Fibroblast of villous mesenchyme (primary cell): ENCODE results near the gene RAD54L. TPM values are rescaled to one million over a fixed set of nuclear protein-coding genes. Genes with fewer than 3 reads are reported as not detected.

Source experiments
- DNase-seq: peaks from one replicate; pipeline ENCODE4 v3.0.0-alpha.2; 2010; ENCODE audit warnings: low read depth
- H3K4me3 ChIP-seq: 2 replicates; pipeline ENCODE4 v1.5.1; 2011; ENCODE audit warnings: low read depth, mild to moderate bottlenecking, low read length
- total RNA-seq: library from RNA; depleted of rRNA; stranded (reverse); fragments of >200 nt; gene quantifications from 2 replicates; pipeline ENCODE4 v1.2.3, GENCODE V29; 2012
- TF ChIP-seq, protein P1 (sequence below): IDR thresholded peaks from 2 replicates; pipeline ENCODE4 v1.5.1; 2012; ENCODE audit warnings: low read depth, mild to moderate bottlenecking, low read length; ENCODE audit not compliant: insufficient read depth

Gene RAD54L
- total RNA-seq, 1 donor = 3.0 TPM

GRCh38 chr1:46277658-46278373 lies 30.3 kb downstream of the RAD54L start:
- DNase-seq = no peak
- TF ChIP-seq, protein P1, sequence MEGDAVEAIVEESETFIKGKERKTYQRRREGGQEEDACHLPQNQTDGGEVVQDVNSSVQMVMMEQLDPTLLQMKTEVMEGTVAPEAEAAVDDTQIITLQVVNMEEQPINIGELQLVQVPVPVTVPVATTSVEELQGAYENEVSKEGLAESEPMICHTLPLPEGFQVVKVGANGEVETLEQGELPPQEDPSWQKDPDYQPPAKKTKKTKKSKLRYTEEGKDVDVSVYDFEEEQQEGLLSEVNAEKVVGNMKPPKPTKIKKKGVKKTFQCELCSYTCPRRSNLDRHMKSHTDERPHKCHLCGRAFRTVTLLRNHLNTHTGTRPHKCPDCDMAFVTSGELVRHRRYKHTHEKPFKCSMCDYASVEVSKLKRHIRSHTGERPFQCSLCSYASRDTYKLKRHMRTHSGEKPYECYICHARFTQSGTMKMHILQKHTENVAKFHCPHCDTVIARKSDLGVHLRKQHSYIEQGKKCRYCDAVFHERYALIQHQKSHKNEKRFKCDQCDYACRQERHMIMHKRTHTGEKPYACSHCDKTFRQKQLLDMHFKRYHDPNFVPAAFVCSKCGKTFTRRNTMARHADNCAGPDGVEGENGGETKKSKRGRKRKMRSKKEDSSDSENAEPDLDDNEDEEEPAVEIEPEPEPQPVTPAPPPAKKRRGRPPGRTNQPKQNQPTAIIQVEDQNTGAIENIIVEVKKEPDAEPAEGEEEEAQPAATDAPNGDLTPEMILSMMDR = no peak
- H3K4me3 ChIP-seq = no peak overlapping the region

DNA sequence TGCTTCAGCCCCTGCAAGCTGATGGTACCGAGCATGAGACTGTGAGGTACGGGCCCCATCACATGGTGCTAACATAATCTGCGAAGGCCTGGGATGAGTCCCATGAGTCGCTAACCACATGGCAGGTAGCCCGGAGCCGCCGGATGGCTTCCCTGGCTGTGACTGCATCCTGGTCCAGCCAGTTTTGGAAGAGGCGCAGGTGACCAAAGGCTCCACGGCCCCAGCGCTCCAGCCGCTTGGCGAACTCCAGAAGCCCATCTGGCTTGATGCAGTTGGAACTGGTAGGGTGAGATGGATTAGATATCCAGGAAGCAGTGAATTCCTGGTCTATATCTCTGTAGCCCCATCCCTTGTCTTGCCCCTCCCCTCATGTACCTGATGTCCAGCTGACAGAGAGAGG lies 31.2 kb downstream of the RAD54L start:
- TF ChIP-seq, protein P1 = no peak
- H3K4me3 ChIP-seq = no peak overlapping the region
- no peak for DNase-seq

- no peak overlapping the region for H3K4me3 ChIP-seq
- TF ChIP-seq, protein P1 = no peak
- no peak for DNase-seq
These were observed 32.5 kb downstream of the RAD54L start for GRCh38 chr1:46280092-46280491.

DNA sequence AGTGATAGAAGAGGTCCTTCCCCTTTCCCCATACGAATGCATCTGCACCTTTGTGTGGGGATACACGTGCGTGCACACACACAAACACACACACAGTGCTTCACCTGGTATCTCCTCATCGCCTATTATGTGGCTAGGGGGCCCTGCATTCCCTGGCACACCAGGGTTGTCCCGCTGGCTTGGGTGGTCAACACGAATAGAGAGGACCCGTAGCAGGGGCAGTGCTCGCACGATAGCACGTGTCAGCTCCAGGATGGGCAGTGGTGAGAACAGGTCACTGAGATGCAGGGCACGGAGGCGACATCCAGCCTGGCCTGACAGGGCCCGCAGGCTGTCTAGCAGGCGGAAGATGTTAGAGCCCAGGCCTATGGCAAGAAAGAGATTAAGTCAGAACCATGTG lies 33.5 kb downstream of the RAD54L start:
- H3K4me3 ChIP-seq = no peak overlapping the region
- no peak for DNase-seq
- TF ChIP-seq, protein P1 = no peak

DNA sequence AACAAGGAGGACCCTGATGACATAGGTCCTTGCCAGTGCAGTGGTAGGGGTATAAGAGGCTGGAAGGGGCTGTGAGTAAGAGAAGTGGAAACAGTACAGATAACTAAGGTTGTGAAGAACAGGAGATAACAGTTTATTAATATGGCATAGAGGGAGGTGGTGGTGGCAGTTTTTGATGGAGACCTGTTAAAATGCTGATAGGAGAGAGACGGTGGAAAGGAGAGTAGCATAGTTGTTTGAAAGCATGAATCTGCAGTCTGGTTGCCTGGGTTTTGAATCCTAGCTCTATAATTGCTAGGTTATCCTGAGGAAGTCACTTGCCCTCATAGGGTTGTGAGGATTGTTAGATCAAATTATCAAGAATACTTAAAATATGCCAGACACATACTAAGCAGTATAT lies 36.5 kb downstream of the RAD54L start:
- TF ChIP-seq, protein P1 = no peak
- no peak overlapping the region for H3K4me3 ChIP-seq
- DNase-seq = no peak

- peak; percentile 45 for DNase-seq
- no peak overlapping the region for H3K4me3 ChIP-seq
- TF ChIP-seq, protein P1 = no peak
These were observed 37.3 kb downstream of the RAD54L start for GRCh38 chr1:46284597-46285564.
